Prostate gland (tissue), 2 donors: ENCODE measurements around the gene GABBR2.

ENCODE experiments used
- POLR2A ChIP-seq: fragments of 450-650 bp; IDR thresholded peaks from one replicate; pipeline ENCODE4 v1.6.1; 2016; ENCODE audit warnings: antibody characterized with exemption, mild to moderate bottlenecking
- TF ChIP-seq, protein P1 (sequence below), 4 experiments: fragments of 200-600 bp in 2 of 4; fragments of 450-650 bp in 2 of 4; sonication (generic) in 2 of 4; IDR thresholded peaks; 1 replicate in 3 of 4; 2 replicates in 1 of 4; pipeline ENCODE4 v1.5.1; 2016 to 2019; ENCODE audit warnings: antibody characterized with exemption in 4 of 4, mild to moderate bottlenecking in 2 of 4, moderate library complexity in 2 of 4

DNA sequence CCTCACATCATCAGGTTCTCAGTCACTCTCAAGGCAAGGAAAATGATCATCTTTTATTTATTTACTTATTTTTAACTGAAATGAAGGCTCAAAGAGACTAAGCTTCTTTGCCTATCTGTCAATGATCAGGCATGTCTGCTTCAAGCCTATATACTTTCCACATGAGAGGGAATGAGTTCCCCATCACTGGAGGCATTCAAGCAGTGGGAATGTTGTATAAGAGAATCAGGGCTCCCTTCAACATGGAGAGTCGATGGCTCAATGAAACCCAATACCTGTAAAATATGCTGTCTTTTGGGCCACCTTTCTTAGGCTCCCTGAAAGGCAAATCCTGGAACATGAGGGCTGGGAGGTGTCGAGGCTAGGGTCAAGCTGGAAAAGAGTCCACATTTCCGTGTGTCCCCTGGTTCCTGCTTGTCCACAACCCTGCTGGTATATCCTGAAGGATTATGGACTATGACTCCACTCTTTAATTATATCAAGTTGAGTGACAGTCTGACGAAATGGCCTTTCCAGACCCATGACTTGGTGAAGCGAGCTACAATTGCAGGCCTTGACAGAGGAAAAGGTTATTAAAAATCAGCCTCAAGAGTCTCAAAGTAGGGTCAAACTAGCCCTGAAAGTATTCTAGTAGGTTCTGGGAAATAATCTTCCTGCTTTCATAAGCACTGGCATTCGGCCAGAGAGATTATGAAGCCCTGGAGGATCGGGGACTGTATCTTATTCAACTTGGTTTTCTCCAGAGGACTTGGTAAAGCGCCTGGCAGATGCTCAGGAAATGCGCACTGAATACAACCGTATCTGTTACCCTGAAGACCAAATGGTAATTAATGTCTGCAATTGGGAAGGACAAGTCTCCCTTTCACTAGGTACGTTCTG is 307.4 kb downstream of the GABBR2 start:
- TF ChIP-seq POLR2A, result no peak
- TF ChIP-seq, protein P1, sequence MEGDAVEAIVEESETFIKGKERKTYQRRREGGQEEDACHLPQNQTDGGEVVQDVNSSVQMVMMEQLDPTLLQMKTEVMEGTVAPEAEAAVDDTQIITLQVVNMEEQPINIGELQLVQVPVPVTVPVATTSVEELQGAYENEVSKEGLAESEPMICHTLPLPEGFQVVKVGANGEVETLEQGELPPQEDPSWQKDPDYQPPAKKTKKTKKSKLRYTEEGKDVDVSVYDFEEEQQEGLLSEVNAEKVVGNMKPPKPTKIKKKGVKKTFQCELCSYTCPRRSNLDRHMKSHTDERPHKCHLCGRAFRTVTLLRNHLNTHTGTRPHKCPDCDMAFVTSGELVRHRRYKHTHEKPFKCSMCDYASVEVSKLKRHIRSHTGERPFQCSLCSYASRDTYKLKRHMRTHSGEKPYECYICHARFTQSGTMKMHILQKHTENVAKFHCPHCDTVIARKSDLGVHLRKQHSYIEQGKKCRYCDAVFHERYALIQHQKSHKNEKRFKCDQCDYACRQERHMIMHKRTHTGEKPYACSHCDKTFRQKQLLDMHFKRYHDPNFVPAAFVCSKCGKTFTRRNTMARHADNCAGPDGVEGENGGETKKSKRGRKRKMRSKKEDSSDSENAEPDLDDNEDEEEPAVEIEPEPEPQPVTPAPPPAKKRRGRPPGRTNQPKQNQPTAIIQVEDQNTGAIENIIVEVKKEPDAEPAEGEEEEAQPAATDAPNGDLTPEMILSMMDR (IDR thresholded peaks at IDR 0.05), result no peak
